SK-N-MC (cell line): Measurements from ENCODE around the gene CAMK2G.

ENCODE experiments used
- EZH2 ChIP-seq: fragments of 200-600 bp; sonication (generic); IDR thresholded peaks from one replicate; pipeline ENCODE4 v1.6.1; 2017; ENCODE audit warnings: antibody characterized with exemption
- POLR2AphosphoS5 ChIP-seq: IDR thresholded peaks from 2 replicates; pipeline ENCODE4 v1.6.1; 2012; ENCODE audit warnings: mild to moderate bottlenecking, low read depth, low read length, borderline replicate concordance

DNA sequence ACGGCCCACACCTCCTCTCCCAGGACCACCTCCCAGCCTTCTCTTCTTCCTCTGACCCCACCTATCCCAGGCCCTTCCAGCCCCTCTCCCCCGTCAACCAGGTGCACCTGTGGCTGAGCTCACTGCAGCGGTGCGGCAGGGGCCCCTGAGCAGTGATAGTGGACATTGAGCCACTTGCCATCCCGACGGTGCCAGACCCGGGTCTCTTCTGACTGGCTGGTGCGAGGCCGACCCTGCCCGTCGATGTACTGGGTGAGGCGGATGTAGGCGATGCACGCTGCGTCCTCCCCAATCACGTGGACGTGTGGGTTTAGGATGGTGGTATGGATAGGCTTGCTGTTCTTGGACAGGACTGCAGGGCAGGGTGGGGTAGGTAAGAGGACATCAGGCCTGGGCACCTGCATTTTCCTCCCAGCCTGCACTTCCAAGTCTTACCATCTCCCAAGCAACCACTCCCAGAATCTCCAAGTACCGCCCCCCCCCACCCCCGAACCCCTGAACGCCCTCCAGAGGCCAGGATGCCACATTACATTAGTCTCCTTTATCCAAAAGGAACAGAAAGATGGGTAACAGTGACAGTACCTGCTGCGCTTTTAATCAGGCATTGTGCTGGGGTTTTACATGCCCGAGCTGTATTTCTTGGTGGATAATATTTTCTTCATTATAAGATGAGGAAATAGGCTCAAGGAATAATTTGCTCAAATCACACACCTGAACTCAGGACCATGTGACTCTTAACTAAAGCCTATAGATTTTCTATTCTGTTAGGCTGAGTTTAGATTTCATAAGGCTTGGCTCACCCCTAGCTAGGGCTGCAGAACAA lies 59.2 kb downstream of the CAMK2G start:
- TF ChIP-seq EZH2 (no peak), POLR2AphosphoS5 (no peak)
